PC-3 (cell line): ENCODE measurements around the gene SPOP. TPM values are rescaled to one million over a fixed set of nuclear protein-coding genes. Genes with fewer than 3 reads are reported as not detected.

Source experiments
- ATAC-seq: fragments of 200-7000 bp; cut with Tn5 transposase; 2 replicates; pipeline ENCODE4 v1.9.1; 2020; ENCODE audit warnings: mild to moderate bottlenecking, moderate library complexity
- BruUV-seq: library from RNA; stranded (reverse); fragments of 400-500 nt; replicated peaks from 2 replicates; lab custom pipeline; 2021; lab: Mats Ljungman, UMichigan
- CTCF ChIA-PET: fragments of 300-600 bp; sonication (Branson Sonifier 250); formaldehyde crosslinking; loops from one replicate; lab custom pipeline; 2022; ENCODE audit warnings: antibody characterized with exemption; lab: Charles Lee
- POLR2A ChIA-PET: fragments of 300-600 bp; sonication (Branson Sonifier 250); formaldehyde crosslinking; loops from one replicate; lab custom pipeline; 2022; ENCODE audit warnings: antibody characterized with exemption; ENCODE audit not compliant: unreplicated experiment; lab: Charles Lee
- DNase-seq: peaks from one replicate; pipeline ENCODE4 v3.0.0-alpha.2; 2015
- H2AFZ ChIP-seq: fragments of 300-600 bp; sonication (generic); 2 replicates; pipeline ENCODE4 v1.6.0; 2016; ENCODE audit warnings: antibody characterized with exemption, low read length
- H3F3A ChIP-seq: fragments of 300-600 bp; sonication (generic); one replicate; pipeline ENCODE4 v1.6.0; 2017; ENCODE audit warnings: antibody characterized with exemption, low read length, control low read depth, mild to moderate bottlenecking; ENCODE audit not compliant: unreplicated experiment
- H3K27ac ChIP-seq: fragments of 300-600 bp; sonication (generic); 2 replicates; pipeline ENCODE4 v1.5.1; 2016; ENCODE audit warnings: mild to moderate bottlenecking, low read length
- H3K27me3 ChIP-seq: fragments of 300-600 bp; sonication (generic); 2 replicates; pipeline ENCODE4 v1.6.1; 2016; ENCODE audit warnings: low read length, mixed read lengths
- H3K36me3 ChIP-seq: fragments of 300-600 bp; sonication (generic); 2 replicates; pipeline ENCODE4 v1.6.1; 2016; ENCODE audit warnings: low read depth, mixed run types, low read length, mixed read lengths
- H3K4me1 ChIP-seq: fragments of 300-600 bp; sonication (generic); 2 replicates; pipeline ENCODE4 v1.5.1; 2016; ENCODE audit warnings: low read length; ENCODE audit not compliant: insufficient read depth
- H3K4me2 ChIP-seq: fragments of 300-600 bp; sonication (generic); 2 replicates; pipeline ENCODE4 v1.6.0; 2016; ENCODE audit warnings: low read length
- H3K4me3 ChIP-seq: fragments of 300-600 bp; sonication (generic); 2 replicates; pipeline ENCODE4 v1.5.1; 2016; ENCODE audit warnings: mild to moderate bottlenecking, low read length, mixed read lengths
- H3K79me2 ChIP-seq: fragments of 300-600 bp; sonication (generic); 2 replicates; pipeline ENCODE4 v1.6.1; 2017; ENCODE audit warnings: low read length, mixed read lengths
- H3K9ac ChIP-seq: fragments of 300-600 bp; sonication (generic); 2 replicates; pipeline ENCODE4 v1.6.0; 2016; ENCODE audit warnings: mild to moderate bottlenecking, low read length
- H3K9me2 ChIP-seq: fragments of 300-600 bp; sonication (generic); replicated peaks from 2 replicates; pipeline ENCODE4 v1.6.1; 2016; ENCODE audit warnings: mixed run types, low read length, mixed read lengths
- H3K9me3 ChIP-seq: fragments of 300-600 bp; sonication (generic); 2 replicates; pipeline ENCODE4 v1.6.1; 2016; ENCODE audit warnings: low read length, mixed read lengths
- H4K20me1 ChIP-seq: fragments of 300-600 bp; sonication (generic); 2 replicates; pipeline ENCODE4 v1.6.1; 2016; ENCODE audit warnings: low read length, mixed read lengths
- EZH2 ChIP-seq: fragments of 300-600 bp; sonication (generic); IDR thresholded peaks from one replicate; pipeline ENCODE4 v1.6.1; 2017; ENCODE audit warnings: antibody characterized with exemption, mild to moderate bottlenecking, low read length; ENCODE audit not compliant: unreplicated experiment
- EZH2phosphoT487 ChIP-seq: fragments of 300-600 bp; sonication (generic); IDR thresholded peaks from 2 replicates; pipeline ENCODE4 v1.6.1; 2018; ENCODE audit warnings: mild to moderate bottlenecking, antibody characterized with exemption, low read length, borderline replicate concordance
- intact Hi-C: fragments of 100-400 bp; cut with micrococcal nuclease; formaldehyde crosslinking; loops from 2 replicates; pipeline ENCODE4 v1.9.0; 2023
- total RNA-seq: library from RNA; depleted of rRNA; stranded (reverse); fragments of >200 nt; gene quantifications from 2 replicates; pipeline ENCODE4 v1.2.3, GENCODE V29; 2014
- TF ChIP-seq, protein P1 (sequence below): fragments of 300-600 bp; sonication (generic); conservative IDR thresholded peaks from 2 replicates; pipeline ENCODE4 v1.5.1; 2017; ENCODE audit warnings: antibody characterized with exemption, low read depth, mild to moderate bottlenecking, low read length

SPOP gene
- total RNA-seq, 1 experiment from 2014 or later, result 54.7 TPM

DNA sequence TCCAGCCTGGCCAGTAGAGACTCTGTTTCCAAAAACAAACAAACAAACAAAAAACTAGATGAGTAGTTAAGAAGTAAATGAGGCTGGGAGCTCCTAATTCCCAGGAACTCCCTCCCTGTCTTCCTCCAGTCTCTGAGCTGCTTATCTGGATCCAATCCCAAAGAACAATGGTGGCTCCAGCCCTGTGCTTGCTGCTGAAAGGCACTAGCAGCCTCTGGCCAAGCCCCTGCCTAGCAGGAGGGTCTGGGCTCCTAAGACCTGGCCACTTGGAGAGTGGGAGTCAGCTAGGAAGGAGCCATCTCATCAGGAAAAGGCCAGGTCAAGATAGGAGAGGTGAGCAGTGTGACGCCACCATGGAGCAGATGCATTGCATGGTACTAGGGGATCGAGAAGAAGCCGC lies 44.2 kb upstream of the SPOP start:
- no peak for TF ChIP-seq EZH2
- TF ChIP-seq, protein P1, sequence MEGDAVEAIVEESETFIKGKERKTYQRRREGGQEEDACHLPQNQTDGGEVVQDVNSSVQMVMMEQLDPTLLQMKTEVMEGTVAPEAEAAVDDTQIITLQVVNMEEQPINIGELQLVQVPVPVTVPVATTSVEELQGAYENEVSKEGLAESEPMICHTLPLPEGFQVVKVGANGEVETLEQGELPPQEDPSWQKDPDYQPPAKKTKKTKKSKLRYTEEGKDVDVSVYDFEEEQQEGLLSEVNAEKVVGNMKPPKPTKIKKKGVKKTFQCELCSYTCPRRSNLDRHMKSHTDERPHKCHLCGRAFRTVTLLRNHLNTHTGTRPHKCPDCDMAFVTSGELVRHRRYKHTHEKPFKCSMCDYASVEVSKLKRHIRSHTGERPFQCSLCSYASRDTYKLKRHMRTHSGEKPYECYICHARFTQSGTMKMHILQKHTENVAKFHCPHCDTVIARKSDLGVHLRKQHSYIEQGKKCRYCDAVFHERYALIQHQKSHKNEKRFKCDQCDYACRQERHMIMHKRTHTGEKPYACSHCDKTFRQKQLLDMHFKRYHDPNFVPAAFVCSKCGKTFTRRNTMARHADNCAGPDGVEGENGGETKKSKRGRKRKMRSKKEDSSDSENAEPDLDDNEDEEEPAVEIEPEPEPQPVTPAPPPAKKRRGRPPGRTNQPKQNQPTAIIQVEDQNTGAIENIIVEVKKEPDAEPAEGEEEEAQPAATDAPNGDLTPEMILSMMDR, result no peak
- no peak for TF ChIP-seq EZH2phosphoT487
- H3K9me3 ChIP-seq, result no peaks in the 10 kb centered on the region
- H3K4me1 ChIP-seq, result no peaks in the 10 kb centered on the region
- no peaks in the 10 kb centered on the region for H3K9me2 ChIP-seq
- H3K4me2 ChIP-seq, result no peak overlapping the region
- no peak overlapping the region for H3K4me3 ChIP-seq
- ATAC-seq (no peak), DNase-seq (no peak)
- H3K27ac ChIP-seq, result no peak overlapping the region
- no peaks in the 10 kb centered on the region for H3K79me2 ChIP-seq
- POLR2A ChIA-PET, result no interaction called here
- no peak overlapping the region for H3K9ac ChIP-seq
- H3F3A ChIP-seq, result no peaks in the 10 kb centered on the region
- no peaks in the 10 kb centered on the region; the same call in 1 of the 2 replicates for H3K36me3 ChIP-seq
- no TSS peak for BruUV-seq
- no peak overlapping the region for H2AFZ ChIP-seq
- no peaks in the 10 kb centered on the region for H3K27me3 ChIP-seq
- CTCF ChIA-PET, result no interaction called here
- intact Hi-C loops, result no loop called here
- H4K20me1 ChIP-seq, result no peaks in the 10 kb centered on the region

DNA sequence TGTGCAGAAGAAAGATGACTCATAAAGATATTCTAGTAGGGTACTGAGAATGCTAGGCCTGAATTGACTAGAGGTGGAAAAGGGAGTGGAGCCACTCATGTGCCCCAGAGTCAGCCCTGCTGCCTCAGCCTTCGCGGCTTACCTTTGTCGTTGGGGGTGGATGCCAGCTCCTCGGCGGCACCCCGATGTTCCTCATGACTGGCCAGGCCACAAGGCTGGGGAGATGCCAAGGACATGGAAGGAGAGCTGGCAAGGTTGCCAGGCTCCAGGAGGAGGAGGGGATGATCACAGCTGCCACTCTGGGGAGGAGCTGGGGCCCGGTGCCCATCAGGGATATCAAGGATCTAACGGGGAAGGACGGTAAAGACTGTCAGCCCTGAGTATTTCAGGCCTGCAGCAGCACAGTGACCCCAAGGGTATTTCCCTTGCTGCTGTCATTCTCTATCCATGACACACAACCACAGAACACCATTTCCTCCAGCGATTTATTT lies 39.5 kb upstream of the SPOP start:
- H3K79me2 ChIP-seq, result no peaks in the 10 kb centered on the region
- H3K4me1 ChIP-seq, result no peaks in the 10 kb centered on the region
- H4K20me1 ChIP-seq, result no peaks in the 10 kb centered on the region
- intact Hi-C loops, result no loop called here
- no peaks in the 10 kb centered on the region for H3K9me2 ChIP-seq
- no TSS peak for BruUV-seq
- ChIA-PET CTCF (no interaction called here), POLR2A (no interaction called here)
- H3K4me3 ChIP-seq, result no peak overlapping the region
- H2AFZ ChIP-seq, result no peak overlapping the region
- DNase-seq (no peak), ATAC-seq (no peak)
- H3K36me3 ChIP-seq, result no peaks in the 10 kb centered on the region; the same call in 1 of the 2 replicates
- no peaks in the 10 kb centered on the region for H3K27me3 ChIP-seq
- no peak overlapping the region for H3K9ac ChIP-seq
- H3K27ac ChIP-seq, result no peak overlapping the region
- H3F3A ChIP-seq, result no peaks in the 10 kb centered on the region
- no peak for TF ChIP-seq EZH2
- TF ChIP-seq, protein P1, result no peak
- no peak for TF ChIP-seq EZH2phosphoT487
- H3K9me3 ChIP-seq, result no peaks in the 10 kb centered on the region
- H3K4me2 ChIP-seq, result no peak overlapping the region

DNA sequence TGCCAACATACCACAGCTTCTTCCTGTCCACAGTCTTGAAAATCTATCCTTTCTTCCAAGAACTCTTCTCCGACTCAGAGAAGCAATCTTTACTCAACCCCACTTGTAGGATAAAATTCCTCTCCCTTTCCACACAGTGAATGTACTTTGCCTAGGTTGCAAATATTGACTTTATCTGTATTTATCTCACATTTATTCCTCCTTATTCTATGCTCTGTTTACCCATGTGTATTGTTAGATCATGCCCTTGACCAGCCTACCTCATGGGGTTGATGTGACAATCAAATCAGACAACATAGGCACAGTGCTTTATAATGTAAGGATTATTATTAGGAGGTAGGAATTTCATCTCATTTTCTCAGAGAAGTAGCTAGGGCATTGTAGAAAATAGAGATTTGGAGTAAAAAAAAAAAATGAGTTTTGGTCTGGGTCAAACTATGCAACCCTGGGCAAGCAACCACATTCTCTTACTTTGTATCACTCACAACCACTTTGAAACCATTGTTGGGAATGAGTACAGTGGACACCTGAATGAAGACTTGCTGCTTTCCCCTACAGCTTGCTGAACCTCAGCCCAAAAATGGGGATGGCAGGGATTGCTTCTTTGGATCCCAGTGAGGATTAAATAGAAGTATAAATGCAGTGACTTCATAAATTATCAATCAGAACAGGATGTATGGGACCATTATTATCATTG lies 38.9 kb upstream of the SPOP start:
- Histone ChIP-seq H3K36me3 (no peaks in the 10 kb centered on the region; the same call in 1 of the 2 replicates), H3F3A (no peaks in the 10 kb centered on the region), H2AFZ (no peak overlapping the region), H3K27ac (no peak overlapping the region), H3K27me3 (no peaks in the 10 kb centered on the region), H3K9ac (no peak overlapping the region), H3K4me2 (no peak overlapping the region), H3K4me1 (no peaks in the 10 kb centered on the region), H3K9me3 (no peaks in the 10 kb centered on the region), H4K20me1 (no peaks in the 10 kb centered on the region), H3K4me3 (no peak overlapping the region), H3K79me2 (no peaks in the 10 kb centered on the region), H3K9me2 (no peaks in the 10 kb centered on the region)
- ChIA-PET POLR2A (no interaction called here), CTCF (no interaction called here)
- DNase-seq (no peak), ATAC-seq (no peak)
- intact Hi-C loops, result no loop called here
- TF ChIP-seq EZH2phosphoT487 (no peak), EZH2 (no peak)
- TF ChIP-seq, protein P1, result no peak
- no TSS peak for BruUV-seq
